ENCODE measurements around the gene GBF1.

The GBF1 gene

GRCh38 chr10:102229810-102230263, 15.5 kb upstream of the GBF1 start:
- Mint-ChIP-seq H3K27ac (peak overlapping the region; percentile 30), H3K27me3 (peaks cover 89% of the 10 kb centered on the region), H3K36me3 (no peaks in the 10 kb centered on the region), H3K9me3 (no peaks in the 10 kb centered on the region), H3K4me1 (peaks cover 39% of the 10 kb centered on the region), H3K4me3 (peak overlapping the region; percentile 84)
- ATAC-seq: peak; percentile 80

GRCh38 chr10:102230264-102230860, 15.0 kb upstream of the GBF1 start:
- Mint-ChIP-seq H3K9me3 (no peaks in the 10 kb centered on the region), H3K4me1 (peaks cover 39% of the 10 kb centered on the region), H3K27me3 (peaks cover 89% of the 10 kb centered on the region), H3K4me3 (peak overlapping the region; percentile 84), H3K36me3 (no peaks in the 10 kb centered on the region), H3K27ac (peak overlapping the region; percentile 30)
- peak; percentile 49 for ATAC-seq

- Mint-ChIP-seq H3K4me3 (peak overlapping the region; percentile 68), H3K4me1 (peaks cover 35% of the 10 kb centered on the region), H3K36me3 (no peaks in the 10 kb centered on the region), H3K27me3 (peaks cover 89% of the 10 kb centered on the region), H3K27ac (peak overlapping the region; percentile 30), H3K9me3 (no peaks in the 10 kb centered on the region)
- peak; percentile 17 for ATAC-seq
Measured at GRCh38 chr10:102230861-102231356, 14.4 kb upstream of the GBF1 start.

- no peaks in the 10 kb centered on the region for H3K9me3 Mint-ChIP-seq
- peaks cover 86% of the 10 kb centered on the region for H3K27me3 Mint-ChIP-seq
- peaks cover 28% of the 10 kb centered on the region for H3K4me1 Mint-ChIP-seq
- no peak overlapping the region for H3K27ac Mint-ChIP-seq
- peak; percentile 34 for ATAC-seq
- no peaks in the 10 kb centered on the region for H3K36me3 Mint-ChIP-seq
- peak overlapping the region; percentile 68 for H3K4me3 Mint-ChIP-seq
Measured at GRCh38 chr10:102231357-102232318, 13.7 kb upstream of the GBF1 start.

GRCh38 chr10:102233997-102234396, 11.3 kb upstream of the GBF1 start:
- H3K4me1 Mint-ChIP-seq: peaks cover 22% of the 10 kb centered on the region
- H3K36me3 Mint-ChIP-seq: no peaks in the 10 kb centered on the region
- no peak for ATAC-seq
- H3K9me3 Mint-ChIP-seq: no peaks in the 10 kb centered on the region
- peaks cover 62% of the 10 kb centered on the region for H3K27me3 Mint-ChIP-seq
- H3K4me3 Mint-ChIP-seq: no peak overlapping the region
- no peak overlapping the region for H3K27ac Mint-ChIP-seq

GRCh38 chr10:102234888-102235597, 10.3 kb upstream of the GBF1 start:
- ATAC-seq: no peak
- Mint-ChIP-seq H3K9me3 (no peaks in the 10 kb centered on the region), H3K4me1 (peaks cover 18% of the 10 kb centered on the region), H3K36me3 (no peaks in the 10 kb centered on the region), H3K27me3 (peaks cover 52% of the 10 kb centered on the region), H3K27ac (no peak overlapping the region), H3K4me3 (no peak overlapping the region)

GRCh38 chr10:102235598-102235920, 9.8 kb upstream of the GBF1 start:
- no peaks in the 10 kb centered on the region for H3K36me3 Mint-ChIP-seq
- peak overlapping the region; percentile 35 for H3K27ac Mint-ChIP-seq
- peaks cover 16% of the 10 kb centered on the region for H3K4me1 Mint-ChIP-seq
- H3K9me3 Mint-ChIP-seq: no peaks in the 10 kb centered on the region
- peaks cover 52% of the 10 kb centered on the region for H3K27me3 Mint-ChIP-seq
- ATAC-seq: no peak
- H3K4me3 Mint-ChIP-seq: no peak overlapping the region

GRCh38 chr10:102236006-102236405, 9.3 kb upstream of the GBF1 start:
- Mint-ChIP-seq H3K27me3 (peaks cover 52% of the 10 kb centered on the region), H3K4me3 (no peak overlapping the region)

GRCh38 chr10:102237711-102238252, 7.5 kb upstream of the GBF1 start:
- Mint-ChIP-seq H3K36me3 (no peaks in the 10 kb centered on the region), H3K27me3 (peaks cover 52% of the 10 kb centered on the region), H3K27ac (no peak overlapping the region), H3K9me3 (no peaks in the 10 kb centered on the region), H3K4me1 (peaks cover 19% of the 10 kb centered on the region), H3K4me3 (no peak overlapping the region)
- ATAC-seq: no peak

More at GRCh38 chr10:102236006-102236405, 9.3 kb upstream of the GBF1 start:
- H3K27ac Mint-ChIP-seq: peak overlapping the region; percentile 35
- H3K36me3 Mint-ChIP-seq: no peaks in the 10 kb centered on the region
- H3K9me3 Mint-ChIP-seq: no peaks in the 10 kb centered on the region
- peaks cover 17% of the 10 kb centered on the region for H3K4me1 Mint-ChIP-seq
- no peak for ATAC-seq

GRCh38 chr10:102240467-102241031, 4.8 kb upstream of the GBF1 start:
- Mint-ChIP-seq H3K27me3 (peaks cover 32% of the 10 kb centered on the region), H3K4me3 (peak overlapping the region; percentile 3), H3K27ac (no peak overlapping the region), H3K36me3 (no peaks in the 10 kb centered on the region), H3K9me3 (no peaks in the 10 kb centered on the region), H3K4me1 (peaks cover 25% of the 10 kb centered on the region)
- no peak for ATAC-seq

- Mint-ChIP-seq H3K4me3 (peak overlapping the region; percentile 25), H3K36me3 (no peaks in the 10 kb centered on the region), H3K27ac (no peak overlapping the region), H3K4me1 (peaks cover 26% of the 10 kb centered on the region), H3K9me3 (no peaks in the 10 kb centered on the region), H3K27me3 (peaks cover 27% of the 10 kb centered on the region)
- no peak for ATAC-seq
Measured at GRCh38 chr10:102241032-102241443, 4.3 kb upstream of the GBF1 start.

GRCh38 chr10:102241444-102242117, 3.8 kb upstream of the GBF1 start, which contains the start of gene PITX3:
PITX3 (minus strand) TSS chr10:102241512; CDS start chr10:102232080, 9,432 bp downstream.
- peaks cover 24% of the 10 kb centered on the region for H3K27me3 Mint-ChIP-seq
- no peaks in the 10 kb centered on the region for H3K36me3 Mint-ChIP-seq
- ATAC-seq: peak; percentile 71
- no peaks in the 10 kb centered on the region for H3K9me3 Mint-ChIP-seq
- peak within 1 kb of the TSS; percentile 72 for H3K4me3 Mint-ChIP-seq
- no peak within 1 kb of the TSS for H3K27ac Mint-ChIP-seq
- H3K4me1 Mint-ChIP-seq: peaks cover 31% of the 10 kb centered on the region

GRCh38 chr10:102242118-102242485, 3.2 kb upstream of the GBF1 start:
- no peak for ATAC-seq
- peaks cover 24% of the 10 kb centered on the region for H3K27me3 Mint-ChIP-seq
- H3K4me3 Mint-ChIP-seq: peak overlapping the region; percentile 72
- no peaks in the 10 kb centered on the region for H3K36me3 Mint-ChIP-seq
- peaks cover 36% of the 10 kb centered on the region for H3K4me1 Mint-ChIP-seq
- H3K27ac Mint-ChIP-seq: no peak overlapping the region
- no peaks in the 10 kb centered on the region for H3K9me3 Mint-ChIP-seq

GRCh38 chr10:102243309-102243708, 2.0 kb upstream of the GBF1 start:
- Mint-ChIP-seq H3K36me3 (peaks cover 7% of the 10 kb centered on the region), H3K27ac (no peak overlapping the region), H3K4me1 (peaks cover 48% of the 10 kb centered on the region), H3K4me3 (no peak overlapping the region), H3K9me3 (no peaks in the 10 kb centered on the region), H3K27me3 (peaks cover 24% of the 10 kb centered on the region)
- ATAC-seq: no peak

Data from stimulated activated memory B cell treated with anti-CD40 and anti-IgM and Interleukin-4, amounts not matched to agents 10 μg/mL and 1 μg/mL and 100 μg/mL, for 72 hours (primary cell).